ENCODE results near the gene LRRN2.

DNA sequence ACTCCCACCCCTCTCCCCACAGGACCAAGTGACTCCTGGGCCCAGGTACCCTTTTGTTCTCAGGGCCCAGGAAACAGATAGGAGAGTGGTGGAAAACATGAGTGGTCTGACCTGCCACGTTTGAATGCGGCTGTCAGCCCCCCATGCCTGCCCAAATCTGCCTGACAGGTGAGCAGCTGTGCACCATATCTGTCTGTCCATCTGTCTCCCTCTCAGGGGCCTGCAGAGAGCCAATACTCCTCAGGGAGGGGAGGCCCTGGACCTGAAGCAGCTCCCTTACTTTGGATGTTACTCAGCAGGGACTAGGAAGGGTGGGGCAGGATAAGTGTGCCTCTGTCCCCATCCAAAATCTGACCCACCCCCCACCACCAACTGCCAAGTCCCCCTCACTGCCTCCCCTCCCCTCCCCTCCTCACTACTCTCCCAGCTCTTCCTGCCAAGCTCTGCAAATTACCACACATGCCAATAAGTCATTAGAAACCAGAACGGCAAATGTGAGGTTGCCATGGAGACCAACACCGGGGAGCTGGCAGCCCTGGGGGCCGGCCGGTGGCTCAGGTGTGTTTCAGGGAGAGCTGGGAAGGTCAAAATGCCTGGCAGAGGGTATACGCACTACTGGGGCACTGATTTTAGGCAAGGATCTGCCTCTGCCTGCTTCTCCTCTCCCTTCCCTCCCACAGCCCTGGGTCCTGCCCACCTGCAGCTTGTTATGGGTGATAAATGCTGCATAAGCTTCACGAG is 11.5 kb downstream of the LRRN2 start:
- TF ChIP-seq, protein P1, sequence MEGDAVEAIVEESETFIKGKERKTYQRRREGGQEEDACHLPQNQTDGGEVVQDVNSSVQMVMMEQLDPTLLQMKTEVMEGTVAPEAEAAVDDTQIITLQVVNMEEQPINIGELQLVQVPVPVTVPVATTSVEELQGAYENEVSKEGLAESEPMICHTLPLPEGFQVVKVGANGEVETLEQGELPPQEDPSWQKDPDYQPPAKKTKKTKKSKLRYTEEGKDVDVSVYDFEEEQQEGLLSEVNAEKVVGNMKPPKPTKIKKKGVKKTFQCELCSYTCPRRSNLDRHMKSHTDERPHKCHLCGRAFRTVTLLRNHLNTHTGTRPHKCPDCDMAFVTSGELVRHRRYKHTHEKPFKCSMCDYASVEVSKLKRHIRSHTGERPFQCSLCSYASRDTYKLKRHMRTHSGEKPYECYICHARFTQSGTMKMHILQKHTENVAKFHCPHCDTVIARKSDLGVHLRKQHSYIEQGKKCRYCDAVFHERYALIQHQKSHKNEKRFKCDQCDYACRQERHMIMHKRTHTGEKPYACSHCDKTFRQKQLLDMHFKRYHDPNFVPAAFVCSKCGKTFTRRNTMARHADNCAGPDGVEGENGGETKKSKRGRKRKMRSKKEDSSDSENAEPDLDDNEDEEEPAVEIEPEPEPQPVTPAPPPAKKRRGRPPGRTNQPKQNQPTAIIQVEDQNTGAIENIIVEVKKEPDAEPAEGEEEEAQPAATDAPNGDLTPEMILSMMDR (IDR thresholded peaks at IDR 0.05), result no peak
- TF ChIP-seq POLR2A (IDR thresholded peaks at IDR 0.05), result no peak

Measured in stomach (tissue), 4 donors.